Activated B cell treated with CpG ODN at 0.5 μM for 24 hours (primary cell): ENCODE measurements around the gene SLC25A4. TPM values are rescaled to one million over a fixed set of nuclear protein-coding genes. Genes with fewer than 3 reads are reported as not detected.

ENCODE experiments used
- ATAC-seq: fragments of 200-7000 bp; cut with Tn5 transposase; one replicate; pipeline ENCODE4 v1.10.0; 2021; ENCODE audit warnings: low read depth, mild to moderate bottlenecking, moderate library complexity
- CTCF ChIA-PET: fragments of 350-600 bp; sonication (Branson Sonifier 250); formaldehyde crosslinking; loops from one replicate; lab custom pipeline; 2021; ENCODE audit warnings: antibody characterized with exemption; lab: Charles Lee
- POLR2A ChIA-PET: fragments of 350-600 bp; sonication (Branson Sonifier 250); formaldehyde crosslinking; loops from one replicate; lab custom pipeline; 2021; ENCODE audit warnings: antibody characterized with exemption; lab: Charles Lee
- DNase-seq: peaks from one replicate; pipeline ENCODE4 v3.0.0; 2022
- H3K27ac Mint-ChIP-seq: one replicate; pipeline ENCODE4 v1.8.0; 2020; ENCODE audit warnings: mixed read lengths
- H3K27me3 Mint-ChIP-seq: one replicate; pipeline ENCODE4 v1.8.0; 2021; ENCODE audit warnings: mixed read lengths
- H3K36me3 Mint-ChIP-seq: one replicate; pipeline ENCODE4 v1.8.0; 2021; ENCODE audit warnings: low read depth, mixed read lengths
- H3K4me1 Mint-ChIP-seq: one replicate; pipeline ENCODE4 v1.8.0; 2021; ENCODE audit warnings: mixed read lengths
- H3K4me3 Mint-ChIP-seq: one replicate; pipeline ENCODE4 v1.8.0; 2020; ENCODE audit warnings: mild to moderate bottlenecking, mixed read lengths
- H3K9me3 Mint-ChIP-seq: one replicate; pipeline ENCODE4 v1.8.0; 2020; ENCODE audit warnings: mixed read lengths
- intact Hi-C: fragments of 100-400 bp; cut with micrococcal nuclease; formaldehyde crosslinking; loops from one replicate; pipeline ENCODE4 v1.15.1; 2024
- total RNA-seq: library from RNA; stranded (reverse); gene quantifications from 2 replicates; pipeline ENCODE4 v1.2.3, GENCODE V29; 2022
- TF ChIP-seq, protein P1 (sequence below): fragments of 200-600 bp; IDR thresholded peaks from one replicate; pipeline ENCODE4 v1.8.0; 2022; ENCODE audit warnings: antibody characterized with exemption, mild to moderate bottlenecking

The SLC25A4 gene
- total RNA-seq, 1 donor from 2014 or later = 8.9 TPM

DNA sequence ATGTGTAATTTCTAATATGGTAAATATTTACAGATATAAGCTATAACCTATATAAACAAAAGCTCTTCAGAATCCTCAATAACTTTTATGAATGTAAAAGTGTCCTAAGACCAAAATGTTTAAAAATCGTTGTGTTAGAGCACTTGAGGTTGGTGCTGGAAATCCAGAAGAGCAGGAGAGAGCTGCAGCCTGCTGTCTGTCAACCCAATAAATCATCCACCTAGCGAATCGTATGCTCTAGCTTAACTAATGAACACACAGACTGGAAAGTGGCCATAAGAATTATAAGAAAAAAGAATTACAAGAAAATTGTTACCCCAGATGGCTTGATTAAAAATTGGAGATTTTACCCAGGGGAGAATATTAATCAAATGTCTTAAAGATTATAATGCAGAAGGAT is 43.7 kb downstream of the SLC25A4 start:
- no peaks in the 10 kb centered on the region for H3K9me3 Mint-ChIP-seq
- no peaks in the 10 kb centered on the region for H3K27me3 Mint-ChIP-seq
- H3K4me1 Mint-ChIP-seq = peaks cover 26% of the 10 kb centered on the region
- no peak for ATAC-seq
- intact Hi-C loops = no loop called here
- H3K4me3 Mint-ChIP-seq = no peak overlapping the region
- H3K36me3 Mint-ChIP-seq = peaks cover 30% of the 10 kb centered on the region
- TF ChIP-seq, protein P1, sequence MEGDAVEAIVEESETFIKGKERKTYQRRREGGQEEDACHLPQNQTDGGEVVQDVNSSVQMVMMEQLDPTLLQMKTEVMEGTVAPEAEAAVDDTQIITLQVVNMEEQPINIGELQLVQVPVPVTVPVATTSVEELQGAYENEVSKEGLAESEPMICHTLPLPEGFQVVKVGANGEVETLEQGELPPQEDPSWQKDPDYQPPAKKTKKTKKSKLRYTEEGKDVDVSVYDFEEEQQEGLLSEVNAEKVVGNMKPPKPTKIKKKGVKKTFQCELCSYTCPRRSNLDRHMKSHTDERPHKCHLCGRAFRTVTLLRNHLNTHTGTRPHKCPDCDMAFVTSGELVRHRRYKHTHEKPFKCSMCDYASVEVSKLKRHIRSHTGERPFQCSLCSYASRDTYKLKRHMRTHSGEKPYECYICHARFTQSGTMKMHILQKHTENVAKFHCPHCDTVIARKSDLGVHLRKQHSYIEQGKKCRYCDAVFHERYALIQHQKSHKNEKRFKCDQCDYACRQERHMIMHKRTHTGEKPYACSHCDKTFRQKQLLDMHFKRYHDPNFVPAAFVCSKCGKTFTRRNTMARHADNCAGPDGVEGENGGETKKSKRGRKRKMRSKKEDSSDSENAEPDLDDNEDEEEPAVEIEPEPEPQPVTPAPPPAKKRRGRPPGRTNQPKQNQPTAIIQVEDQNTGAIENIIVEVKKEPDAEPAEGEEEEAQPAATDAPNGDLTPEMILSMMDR = no peak
- DNase-seq = no peak
- ChIA-PET CTCF (interaction anchor here (0.7 kb wide), 1 partner anchor 53 kb away, joined by 3 read pairs; no protein-coding TSS in a partner anchor), POLR2A (no interaction called here)
- H3K27ac Mint-ChIP-seq = no peak overlapping the region

DNA sequence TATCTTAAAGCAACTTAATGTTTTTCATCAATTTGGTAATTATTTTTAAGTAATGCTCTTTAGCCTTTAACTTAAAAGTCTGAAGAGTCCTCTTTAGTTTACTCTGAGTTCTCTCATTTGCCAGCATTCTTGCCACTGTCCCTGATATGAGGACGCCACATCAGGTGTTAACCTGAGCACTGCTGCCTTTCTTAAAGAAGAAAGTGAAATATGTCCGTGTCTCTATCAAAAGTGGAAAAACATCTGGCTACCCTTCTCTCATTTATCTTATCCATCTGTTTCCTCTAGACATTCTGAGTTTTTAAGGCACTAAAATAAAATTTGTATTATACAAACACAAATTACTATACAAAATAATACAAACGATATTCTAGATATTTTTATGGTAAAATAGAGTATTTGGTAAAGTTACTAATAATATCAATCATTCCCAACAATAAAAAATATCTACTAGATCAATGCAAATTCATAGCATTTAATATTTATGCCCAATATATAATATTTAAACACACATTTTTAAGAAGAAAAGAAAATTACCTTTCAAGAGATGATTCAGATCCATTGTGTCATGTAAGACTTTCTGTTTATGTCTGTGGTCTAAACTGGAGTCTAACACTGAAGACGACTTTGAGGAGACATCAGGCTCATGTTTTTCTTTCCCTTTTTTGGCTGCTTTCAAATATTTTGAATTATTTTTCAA is 46.7 kb downstream of the SLC25A4 start:
- Mint-ChIP-seq H3K4me1 (peaks cover 35% of the 10 kb centered on the region), H3K36me3 (peaks cover 30% of the 10 kb centered on the region), H3K27me3 (no peaks in the 10 kb centered on the region), H3K27ac (peak overlapping the region; percentile 5), H3K9me3 (no peaks in the 10 kb centered on the region), H3K4me3 (no peak overlapping the region)
- POLR2A ChIA-PET = no interaction called here
- TF ChIP-seq, protein P1 = no peak
- CTCF ChIA-PET = no interaction called here
- intact Hi-C loops = no loop called here
- ATAC-seq (no peak), DNase-seq (no peak)

DNA sequence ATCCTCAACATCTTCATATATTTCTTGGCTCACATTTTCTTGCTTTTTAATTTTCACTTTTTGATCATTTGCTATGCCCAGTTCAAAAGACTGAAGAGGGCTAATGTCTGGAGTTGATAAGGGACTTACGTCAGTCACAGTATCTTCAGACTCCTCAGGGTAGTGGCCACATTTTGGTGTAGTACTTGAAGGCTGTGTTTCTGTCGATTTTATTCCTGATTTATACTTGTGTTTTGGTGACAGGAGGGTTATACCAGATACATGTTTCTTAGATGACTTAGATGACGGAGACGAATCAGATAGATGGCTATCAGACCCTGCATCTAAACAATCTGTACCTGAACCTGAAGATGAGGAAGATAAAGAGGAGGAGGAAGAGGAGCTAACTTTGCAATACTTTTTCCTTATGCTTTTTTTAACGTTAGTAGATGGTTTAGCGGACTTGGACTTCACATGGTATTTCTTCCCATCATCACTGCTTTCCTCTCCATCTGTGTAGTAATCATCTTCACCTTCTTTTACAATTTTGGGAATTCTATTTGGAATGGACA is 47.3 kb downstream of the SLC25A4 start:
- H3K27ac Mint-ChIP-seq = peak overlapping the region; percentile 77
- peak overlapping the region; percentile 26 for H3K4me3 Mint-ChIP-seq
- POLR2A ChIA-PET = no interaction called here
- ATAC-seq (no peak), DNase-seq (no peak)
- peaks cover 30% of the 10 kb centered on the region for H3K36me3 Mint-ChIP-seq
- CTCF ChIA-PET = no interaction called here
- H3K4me1 Mint-ChIP-seq = peaks cover 39% of the 10 kb centered on the region
- H3K9me3 Mint-ChIP-seq = no peaks in the 10 kb centered on the region
- H3K27me3 Mint-ChIP-seq = no peaks in the 10 kb centered on the region
- intact Hi-C loops = no loop called here
- TF ChIP-seq, protein P1 = no peak

DNA sequence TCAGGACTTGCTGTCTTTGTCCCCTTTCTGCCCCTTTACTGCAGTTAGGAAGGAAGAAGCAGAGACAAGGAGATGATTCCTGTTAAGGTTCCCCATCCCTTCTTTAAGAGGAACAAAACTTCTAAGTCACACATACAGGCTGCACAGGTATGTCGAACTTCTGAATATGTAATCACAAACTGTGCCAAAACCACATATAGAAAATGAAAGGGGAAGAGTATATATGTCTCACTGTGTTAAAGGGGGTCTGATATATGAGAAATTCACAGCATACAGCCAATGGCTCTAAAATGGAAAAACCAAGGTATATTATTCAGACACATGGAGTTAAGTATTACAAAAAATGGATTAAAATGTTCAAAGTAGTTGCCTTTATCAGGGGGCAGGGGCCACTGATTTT is 49.0 kb downstream of the SLC25A4 start:
- Mint-ChIP-seq H3K36me3 (peaks cover 27% of the 10 kb centered on the region), H3K9me3 (no peaks in the 10 kb centered on the region), H3K4me3 (peak overlapping the region; percentile 3), H3K27me3 (no peaks in the 10 kb centered on the region), H3K27ac (peak overlapping the region; percentile 13), H3K4me1 (peaks cover 35% of the 10 kb centered on the region)
- POLR2A ChIA-PET = interaction anchor here (0.6 kb wide), 1 partner anchor 258 kb away, joined by 3 read pairs; no protein-coding TSS in a partner anchor
- peak; percentile 61 for ATAC-seq
- CTCF ChIA-PET = no interaction called here
- no peak for DNase-seq
- TF ChIP-seq, protein P1 = no peak
- intact Hi-C loops = loop anchor here (1.0 kb wide), 1 partner anchor 11 kb away; the partner anchor contains the start of gene CFAP97
